BE2C (cell line): ENCODE data around the gene COA5.
A peak's percentile ranks its signal among the peaks of the same experiment; 100 is the strongest.

ENCODE experiments used
- DNase-seq: peaks from one replicate; pipeline ENCODE4 v3.0.0-alpha.2; 2020
- H3K27me3 ChIP-seq: fragments of 250-450 bp; sonication (Bioruptor Pico); 2 replicates; pipeline ENCODE4 v1.5.1; 2020; ENCODE audit warnings: mild to moderate bottlenecking
- H3K36me3 ChIP-seq: fragments of 250-450 bp; sonication (Bioruptor Pico); 2 replicates; pipeline ENCODE4 v1.5.1; 2020; ENCODE audit warnings: mild to moderate bottlenecking
- H3K4me1 ChIP-seq: fragments of 250-450 bp; sonication (Bioruptor Pico); 2 replicates; pipeline ENCODE4 v1.5.1; 2020
- H3K4me3 ChIP-seq: 2 replicates; pipeline ENCODE4 v1.5.1; 2011; ENCODE audit warnings: low read depth, low read length
- H3K9me3 ChIP-seq: fragments of 250-450 bp; sonication (Bioruptor Pico); 2 replicates; pipeline ENCODE4 v1.5.1; 2020
- TF ChIP-seq, protein P1 (sequence below): IDR thresholded peaks from 2 replicates; pipeline ENCODE4 v1.5.1; 2012; ENCODE audit warnings: mild to moderate bottlenecking, low read depth, low read length

COA5 gene

DNA sequence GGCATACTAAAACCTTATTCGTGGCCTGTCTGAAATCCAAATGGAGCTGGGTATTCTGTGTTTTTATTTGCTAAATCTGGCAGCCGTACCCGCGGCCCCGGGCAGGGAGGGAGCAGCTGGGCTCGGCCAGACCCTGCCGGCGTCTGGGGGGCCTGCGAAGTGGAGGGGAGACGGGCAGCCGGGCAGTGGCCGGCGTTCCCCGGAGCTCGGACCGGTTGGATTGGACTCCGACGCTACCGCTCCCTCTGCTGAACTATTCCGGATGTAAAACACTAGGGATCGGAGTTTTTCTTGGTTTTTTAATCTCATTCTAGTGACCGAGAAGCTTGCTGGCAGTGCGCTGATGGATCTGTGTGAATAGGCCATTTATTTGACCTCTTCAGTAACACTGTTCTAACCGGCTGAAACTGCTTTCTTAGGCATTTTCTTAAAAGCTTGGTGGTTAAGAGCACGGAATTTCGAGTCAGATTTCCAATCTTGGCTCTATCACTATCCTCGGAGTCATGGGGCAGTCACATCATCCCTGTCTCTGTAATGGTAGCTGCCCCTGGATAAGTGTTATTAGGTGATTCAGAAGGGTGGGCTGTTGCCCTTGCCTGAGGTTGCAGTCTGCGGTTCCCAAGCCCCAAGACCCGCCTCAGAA is 771 bp upstream of the COA5 start:
- Histone ChIP-seq H3K36me3 (no peaks in the 10 kb centered on the region), H3K4me3 (peak overlapping the region; percentile 87), H3K9me3 (no peaks in the 10 kb centered on the region), H3K27me3 (no peaks in the 10 kb centered on the region), H3K4me1 (no peaks in the 10 kb centered on the region)
- TF ChIP-seq, protein P1, sequence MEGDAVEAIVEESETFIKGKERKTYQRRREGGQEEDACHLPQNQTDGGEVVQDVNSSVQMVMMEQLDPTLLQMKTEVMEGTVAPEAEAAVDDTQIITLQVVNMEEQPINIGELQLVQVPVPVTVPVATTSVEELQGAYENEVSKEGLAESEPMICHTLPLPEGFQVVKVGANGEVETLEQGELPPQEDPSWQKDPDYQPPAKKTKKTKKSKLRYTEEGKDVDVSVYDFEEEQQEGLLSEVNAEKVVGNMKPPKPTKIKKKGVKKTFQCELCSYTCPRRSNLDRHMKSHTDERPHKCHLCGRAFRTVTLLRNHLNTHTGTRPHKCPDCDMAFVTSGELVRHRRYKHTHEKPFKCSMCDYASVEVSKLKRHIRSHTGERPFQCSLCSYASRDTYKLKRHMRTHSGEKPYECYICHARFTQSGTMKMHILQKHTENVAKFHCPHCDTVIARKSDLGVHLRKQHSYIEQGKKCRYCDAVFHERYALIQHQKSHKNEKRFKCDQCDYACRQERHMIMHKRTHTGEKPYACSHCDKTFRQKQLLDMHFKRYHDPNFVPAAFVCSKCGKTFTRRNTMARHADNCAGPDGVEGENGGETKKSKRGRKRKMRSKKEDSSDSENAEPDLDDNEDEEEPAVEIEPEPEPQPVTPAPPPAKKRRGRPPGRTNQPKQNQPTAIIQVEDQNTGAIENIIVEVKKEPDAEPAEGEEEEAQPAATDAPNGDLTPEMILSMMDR: no peak
- DNase-seq: no peak

- Histone ChIP-seq H3K9me3 (no peaks in the 10 kb centered on the region), H3K36me3 (no peaks in the 10 kb centered on the region), H3K27me3 (no peaks in the 10 kb centered on the region), H3K4me1 (no peaks in the 10 kb centered on the region), H3K4me3 (peak overlapping the region; percentile 87)
- TF ChIP-seq, protein P1: no peak
- DNase-seq: no peak
Observed at GRCh38 chr2:98607741-98608115, 584 bp downstream of the COA5 start.

DNA sequence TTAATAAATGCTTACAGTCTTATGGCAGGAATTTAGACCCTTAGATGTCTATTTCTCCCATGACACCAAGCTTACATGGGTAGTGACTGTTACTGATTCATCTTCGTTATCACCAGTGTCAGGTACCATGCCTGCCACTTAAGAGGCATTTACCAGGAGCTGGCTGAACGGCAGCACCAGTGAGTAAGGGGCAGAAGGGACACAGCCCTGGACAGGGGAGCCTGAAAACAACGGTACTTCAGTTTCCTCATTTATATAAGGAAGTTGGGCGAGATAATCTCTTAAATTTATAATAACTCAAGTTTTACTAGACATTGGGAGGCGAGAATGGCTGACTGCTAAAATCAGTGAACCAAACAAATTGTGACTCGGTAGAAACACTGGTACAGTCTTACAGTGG is 1.2 kb downstream of the COA5 start:
- DNase-seq: no peak
- no peaks in the 10 kb centered on the region for H3K4me1 ChIP-seq
- H3K9me3 ChIP-seq: no peaks in the 10 kb centered on the region
- peak overlapping the region; percentile 87 for H3K4me3 ChIP-seq
- TF ChIP-seq, protein P1: no peak
- no peaks in the 10 kb centered on the region for H3K27me3 ChIP-seq
- no peaks in the 10 kb centered on the region for H3K36me3 ChIP-seq

- TF ChIP-seq, protein P1: no peak
- DNase-seq: no peak
- Histone ChIP-seq H3K27me3 (no peaks in the 10 kb centered on the region), H3K9me3 (no peaks in the 10 kb centered on the region), H3K4me3 (no peak overlapping the region), H3K4me1 (no peaks in the 10 kb centered on the region), H3K36me3 (peaks cover under 1% of the 10 kb centered on the region; the same call in 1 of the 2 replicates)
Observed at GRCh38 chr2:98606431-98606830, 1.9 kb downstream of the COA5 start.

- Histone ChIP-seq H3K36me3 (peaks cover 2% of the 10 kb centered on the region; the same call in 1 of the 2 replicates), H3K9me3 (no peaks in the 10 kb centered on the region), H3K4me3 (no peak overlapping the region), H3K27me3 (no peaks in the 10 kb centered on the region), H3K4me1 (no peaks in the 10 kb centered on the region)
- DNase-seq: no peak
- TF ChIP-seq, protein P1: no peak
Observed at GRCh38 chr2:98605076-98605475, 3.2 kb downstream of the COA5 start.

- DNase-seq: no peak
- no peak overlapping the region for H3K4me3 ChIP-seq
- TF ChIP-seq, protein P1: no peak
- no peaks in the 10 kb centered on the region for H3K4me1 ChIP-seq
- peaks cover 2% of the 10 kb centered on the region; the same call in 1 of the 2 replicates for H3K36me3 ChIP-seq
- H3K9me3 ChIP-seq: no peaks in the 10 kb centered on the region
- no peaks in the 10 kb centered on the region for H3K27me3 ChIP-seq
Observed at GRCh38 chr2:98604547-98604946, 3.8 kb downstream of the COA5 start.
